Muscle layer of colon (tissue), 2 donors: ENCODE data around the gene CHMP2B.
"Not testable (repeated sequence)": the region's sequence is repeated elsewhere in the genome, so short reads cannot be mapped to it uniquely, and the experiment has no call there.

Experiments used
- H3K27ac ChIP-seq: one replicate; pipeline ENCODE4 v1.7.0; 2013; ENCODE audit warnings: low read depth, mild to moderate bottlenecking, low read length, moderate library complexity
- H3K27me3 ChIP-seq, 2 donors: one replicate each; pipeline ENCODE4 v1.7.0; 2013; ENCODE audit warnings: low read length in 2 of 2, mild to moderate bottlenecking in 2 of 2; ENCODE audit not compliant: insufficient read depth in 2 of 2, control insufficient read depth in 1 of 2
- H3K36me3 ChIP-seq: one replicate; pipeline ENCODE4 v1.7.0; 2013; ENCODE audit warnings: mild to moderate bottlenecking, low read length; ENCODE audit not compliant: insufficient read depth
- H3K4me1 ChIP-seq: one replicate; pipeline ENCODE4 v1.7.0; 2013; ENCODE audit warnings: mild to moderate bottlenecking, low read length; ENCODE audit not compliant: insufficient read depth
- H3K4me3 ChIP-seq, 2 donors: one replicate each; pipeline ENCODE4 v1.7.0; 2013; ENCODE audit warnings: low read length in 2 of 2, low read depth in 1 of 2, mild to moderate bottlenecking in 1 of 2, moderate library complexity in 1 of 2
- H3K9ac ChIP-seq: one replicate; pipeline ENCODE4 v1.7.0; 2013; ENCODE audit warnings: low read length
- H3K9me3 ChIP-seq: one replicate; pipeline ENCODE4 v1.7.0; 2013; ENCODE audit warnings: mild to moderate bottlenecking, low read length
- donor health status: abdominal sarcoma.
- donor health status: Adenocarcinoma of cecum.

The CHMP2B gene

GRCh38 chr3:87268646-87269211 lies 41.6 kb downstream of the CHMP2B start:
- H3K36me3 ChIP-seq, result no peaks in the 10 kb centered on the region
- no peak overlapping the region for H3K4me3 ChIP-seq
- H3K9ac ChIP-seq, result no peak overlapping the region
- H3K4me1 ChIP-seq, result no peaks in the 10 kb centered on the region
- no peaks in the 10 kb centered on the region for H3K9me3 ChIP-seq
- H3K27me3 ChIP-seq, result no peaks in the 10 kb centered on the region
- H3K27ac ChIP-seq, result no peak overlapping the region

GRCh38 chr3:87269723-87270122 lies 42.6 kb downstream of the CHMP2B start:
- Histone ChIP-seq H3K9me3 (no peaks in the 10 kb centered on the region), H3K27ac (no peak overlapping the region), H3K4me1 (no peaks in the 10 kb centered on the region), H3K36me3 (no peaks in the 10 kb centered on the region), H3K4me3 (no peak overlapping the region), H3K9ac (no peak overlapping the region), H3K27me3 (no peaks in the 10 kb centered on the region)

- H3K4me3 ChIP-seq, result no peak overlapping the region
- H3K27ac ChIP-seq, result no peak overlapping the region
- H3K4me1 ChIP-seq, result no peaks in the 10 kb centered on the region
Measured at GRCh38 chr3:87270908-87271700, 44.0 kb downstream of the CHMP2B start.

GRCh38 chr3:87272718-87273341 lies 45.7 kb downstream of the CHMP2B start:
- no peak overlapping the region for H3K9ac ChIP-seq
- no peaks in the 10 kb centered on the region for H3K4me1 ChIP-seq
- H3K36me3 ChIP-seq, result no peaks in the 10 kb centered on the region
- no peak overlapping the region for H3K27ac ChIP-seq
- no peaks in the 10 kb centered on the region for H3K9me3 ChIP-seq
- no peaks in the 10 kb centered on the region for H3K27me3 ChIP-seq
- H3K4me3 ChIP-seq, result no peak overlapping the region

More at GRCh38 chr3:87270908-87271700, 44.0 kb downstream of the CHMP2B start:
- Histone ChIP-seq H3K9me3 (no peaks in the 10 kb centered on the region), H3K9ac (no peak overlapping the region), H3K27me3 (no peaks in the 10 kb centered on the region), H3K36me3 (no peaks in the 10 kb centered on the region)

GRCh38 chr3:87276484-87276883 lies 49.4 kb downstream of the CHMP2B start, which contains the start of gene POU1F1:
Gene POU1F1, minus strand, starts transcription at chr3:87276584. Its CDS starts 122 bp downstream, at chr3:87276462.
- no peaks in the 10 kb centered on the region for H3K9me3 ChIP-seq
- H3K27ac ChIP-seq, result no peak within 1 kb of the TSS
- no peak within 1 kb of the TSS for H3K4me3 ChIP-seq
- H3K9ac ChIP-seq, result no peak within 1 kb of the TSS
- H3K36me3 ChIP-seq, result no peaks in the 10 kb centered on the region
- H3K4me1 ChIP-seq, result no peaks in the 10 kb centered on the region
- no peaks in the 10 kb centered on the region for H3K27me3 ChIP-seq

- Histone ChIP-seq H3K4me1 (no peaks in the 10 kb centered on the region), H3K4me3 (no peak overlapping the region), H3K27me3 (no peaks in the 10 kb centered on the region), H3K9ac (no peak overlapping the region), H3K9me3 (no peaks in the 10 kb centered on the region), H3K36me3 (no peaks in the 10 kb centered on the region), H3K27ac (no peak overlapping the region)
Measured at GRCh38 chr3:87287011-87287410, 59.9 kb downstream of the CHMP2B start.

- Histone ChIP-seq H3K36me3 (no peaks in the 10 kb centered on the region), H3K4me1 (no peaks in the 10 kb centered on the region), H3K27ac (no peak overlapping the region), H3K27me3 (no peaks in the 10 kb centered on the region), H3K9ac (no peak overlapping the region), H3K9me3 (no peaks in the 10 kb centered on the region), H3K4me3 (no peak overlapping the region)
Measured at GRCh38 chr3:87288446-87288845, 61.3 kb downstream of the CHMP2B start.

- no peaks in the 10 kb centered on the region for H3K27me3 ChIP-seq
- no peaks in the 10 kb centered on the region for H3K9me3 ChIP-seq
- H3K4me1 ChIP-seq, result no peaks in the 10 kb centered on the region
- H3K27ac ChIP-seq, result no peak overlapping the region
- H3K4me3 ChIP-seq, result no peak overlapping the region
- no peaks in the 10 kb centered on the region for H3K36me3 ChIP-seq
- H3K9ac ChIP-seq, result no peak overlapping the region
Measured at GRCh38 chr3:87298111-87298718, 71.1 kb downstream of the CHMP2B start.

- H3K4me1 ChIP-seq, H3K27me3 ChIP-seq, H3K27ac ChIP-seq, H3K4me3 ChIP-seq, H3K36me3 ChIP-seq, H3K9ac ChIP-seq, H3K9me3 ChIP-seq: not testable (repeated sequence)
Measured at GRCh38 chr3:87305031-87305430, 77.9 kb downstream of the CHMP2B start.
